Spleen (tissue), 7 donors: Measurements from ENCODE around the gene LRRC4C.

Experiments
- CTCF ChIP-seq, 11 experiments: fragments of 200-600 bp in 7 of 11; fragments of 450-650 bp in 4 of 11; sonication (generic) in 4 of 11; IDR thresholded peaks in 8 of 11; conservative IDR thresholded peaks in 3 of 11; 1 replicate in 7 of 11; 2 replicates in 4 of 11; pipeline versions ENCODE4 v1.4.0 to v1.8.0; 2016 to 2021; ENCODE audit warnings: antibody characterized with exemption in 11 of 11, inconsistent platforms in 4 of 11, mild to moderate bottlenecking in 1 of 11
- POLR2A ChIP-seq, 3 donors: fragments of 450-650 bp; IDR thresholded peaks; one replicate each; pipeline ENCODE4 v1.5.1; 2017; ENCODE audit warnings: antibody characterized with exemption in 3 of 3, mild to moderate bottlenecking in 1 of 3
- POLR2AphosphoS5 ChIP-seq, 3 donors: sonication (generic); formaldehyde crosslinking; IDR thresholded peaks; one replicate each; pipeline ENCODE4 v1.5.1; 2017; ENCODE audit warnings: antibody characterized with exemption in 3 of 3
- donor health status: DM: no; HTN: no; CAD: no; lungs with moderate emphysema.
- donor health status: DM: no; HTN: no; CAD: no.
- donor health status: DM: no; HTN: no; CAD: no.

DNA sequence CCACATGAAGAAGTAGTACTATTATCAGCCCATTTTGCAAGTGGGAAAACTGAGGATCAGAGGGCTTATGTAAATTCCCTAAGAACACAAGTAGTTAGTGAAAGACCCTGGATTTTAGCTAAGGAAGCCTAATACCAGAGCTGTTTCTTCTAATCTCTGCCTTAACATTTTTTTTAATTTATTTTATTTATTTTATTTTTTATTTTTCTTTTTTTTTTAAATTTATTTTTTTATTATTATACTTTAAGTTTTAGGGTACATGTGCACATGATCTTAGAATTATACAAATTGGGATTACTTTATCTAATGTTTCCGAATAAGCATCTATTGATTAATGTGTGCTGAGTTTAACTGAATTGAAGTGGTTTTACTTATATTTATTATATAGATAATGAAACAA lies 1015.3 kb downstream of the LRRC4C start:
- TF ChIP-seq CTCF (IDR thresholded peaks at IDR 0.05 in 8 of 11, conservative IDR thresholded peaks at IDR 0.05 in 3 of 11) (no peak), POLR2A (IDR thresholded peaks at IDR 0.05) (no peak), POLR2AphosphoS5 (IDR thresholded peaks at IDR 0.05) (no peak)
